Tibial artery (tissue), 4 donors: Measurements from ENCODE around the gene GBF1.

ENCODE experiments used
- DNase-seq, 2 donors: peaks; one replicate each; pipeline ENCODE4 v3.0.0-alpha.2; 2019
- H3K27ac ChIP-seq, 2 donors: fragments of 200-600 bp; sonication (generic) in 1 of 2; 1 replicate in 1 of 2; 2 replicates in 1 of 2; pipeline ENCODE4 v1.5.1; 2018 to 2019; ENCODE audit warnings: mild to moderate bottlenecking in 1 of 2
- H3K27me3 ChIP-seq, 2 donors: fragments of 200-600 bp; sonication (generic) in 1 of 2; one replicate each; pipeline versions ENCODE4 v1.5.1 to v1.6.0; 2016 to 2019
- H3K36me3 ChIP-seq, 3 donors: fragments of 200-600 bp; sonication (generic) in 2 of 3; one replicate each; pipeline ENCODE4 v1.5.1; 2016 to 2019; ENCODE audit warnings: mild to moderate bottlenecking in 2 of 3
- H3K4me1 ChIP-seq, 4 donors: fragments of 200-600 bp; sonication (generic) in 2 of 4; 1 replicate in 3 of 4; 2 replicates in 1 of 4; pipeline ENCODE4 v1.5.1; 2016 to 2019
- H3K4me3 ChIP-seq, 2 donors: fragments of 200-600 bp; sonication (generic) in 1 of 2; 1 replicate in 1 of 2; 2 replicates in 1 of 2; pipeline ENCODE4 v1.5.1; 2018 to 2019; ENCODE audit warnings: mild to moderate bottlenecking in 2 of 2
- H3K9me3 ChIP-seq, 3 donors: fragments of 200-600 bp; sonication (generic) in 1 of 3; one replicate each; pipeline ENCODE4 v1.5.1; 2016 to 2019
- CTCF ChIP-seq, 2 experiments: fragments of 200-600 bp in 1 of 2; fragments of 450-650 bp in 1 of 2; IDR thresholded peaks; one replicate each; pipeline ENCODE4 v1.5.1; 2017 to 2019; ENCODE audit warnings: antibody characterized with exemption in 2 of 2, mild to moderate bottlenecking in 1 of 2, moderate library complexity in 1 of 2
- intact Hi-C: fragments of 100-400 bp; cut with DNase I; formaldehyde crosslinking; loops from one replicate; pipeline ENCODE4 v1.15.0; 2023; ENCODE audit warnings: low total_unique reads

Gene GBF1

GRCh38 chr10:102419269-102420180 lies 174.2 kb downstream of the GBF1 start:
- Histone ChIP-seq H3K4me1 (peaks cover 5 to 47% (median 35%) of the 10 kb centered on the region in 4 donors), H3K4me3 (peak overlapping the region; percentile 71 to 86), H3K36me3 (peaks cover 0 to 17% (median 14%) of the 10 kb centered on the region in 3 donors), H3K27ac (peak overlapping the region; percentile 77 to 90), H3K9me3 (no peaks in the 10 kb centered on the region), H3K27me3 (peaks cover 0 to 43% of the 10 kb centered on the region in 2 donors)
- no peak for DNase-seq
- no peak for TF ChIP-seq CTCF (IDR thresholded peaks at IDR 0.05)
- intact Hi-C loops, result no loop called here

- Histone ChIP-seq H3K9me3 (no peaks in the 10 kb centered on the region), H3K27me3 (peaks cover 0 to 35% of the 10 kb centered on the region in 2 donors), H3K27ac (peak overlapping the region; percentile 77 to 90), H3K4me1 (peaks cover 5 to 47% (median 35%) of the 10 kb centered on the region in 4 donors), H3K36me3 (peaks cover 0 to 24% (median 15%) of the 10 kb centered on the region in 3 donors), H3K4me3 (peak overlapping the region; percentile 71 to 86)
- intact Hi-C loops, result no loop called here
- no peak for TF ChIP-seq CTCF (IDR thresholded peaks at IDR 0.05)
- DNase-seq, result no peak
Measured at GRCh38 chr10:102420181-102420713, 174.9 kb downstream of the GBF1 start.

GRCh38 chr10:102420714-102421506 lies 175.6 kb downstream of the GBF1 start, which contains the start of gene FBXL15:
TSS of gene FBXL15 (plus strand) at chr10:102420836. CDS start at chr10:102421130, 294 bp downstream.
- peak within 1 kb of the TSS; percentile 77 to 90 for H3K27ac ChIP-seq
- peaks cover 5 to 47% (median 35%) of the 10 kb centered on the region in 4 donors for H3K4me1 ChIP-seq
- H3K4me3 ChIP-seq, result peak within 1 kb of the TSS; percentile 71 to 86
- no peak for TF ChIP-seq CTCF (IDR thresholded peaks at IDR 0.05)
- H3K9me3 ChIP-seq, result no peaks in the 10 kb centered on the region
- peaks cover 0 to 29% of the 10 kb centered on the region in 2 donors for H3K27me3 ChIP-seq
- intact Hi-C loops, result loop anchor here (1.0 kb wide), 1 partner anchor 22 kb away; no protein-coding TSS in a partner anchor
- peak; percentile 98 for DNase-seq
- peaks cover 0 to 24% (median 15%) of the 10 kb centered on the region in 3 donors for H3K36me3 ChIP-seq

GRCh38 chr10:102421507-102421756 lies 176.1 kb downstream of the GBF1 start:
- intact Hi-C loops, result loop anchor here (1.0 kb wide), 1 partner anchor 22 kb away; no protein-coding TSS in a partner anchor
- no peaks in the 10 kb centered on the region for H3K9me3 ChIP-seq

More at GRCh38 chr10:102421507-102421756, 176.1 kb downstream of the GBF1 start:
- peaks cover 0 to 24% (median 15%) of the 10 kb centered on the region in 3 donors for H3K36me3 ChIP-seq
- peaks cover 5 to 47% (median 35%) of the 10 kb centered on the region in 4 donors for H3K4me1 ChIP-seq
- peak overlapping the region; percentile 77 to 90 for H3K27ac ChIP-seq
- no peak for TF ChIP-seq CTCF (IDR thresholded peaks at IDR 0.05)
- H3K27me3 ChIP-seq, result peaks cover 0 to 24% of the 10 kb centered on the region in 2 donors
- H3K4me3 ChIP-seq, result peak overlapping the region; percentile 71 to 86
- no peak for DNase-seq
